Peyer's patch (tissue), 4 donors: ENCODE data around the gene KCNB1.

Experiments
- POLR2A ChIP-seq, 2 donors: fragments of 450-650 bp; IDR thresholded peaks; one replicate each; pipeline ENCODE4 v1.5.1; 2017; ENCODE audit warnings: antibody characterized with exemption in 2 of 2, mild to moderate bottlenecking in 2 of 2, moderate library complexity in 2 of 2
- TF ChIP-seq, protein P1 (sequence below), 6 experiments: fragments of 450-650 bp in 4 of 6; fragments of 200-600 bp in 2 of 6; sonication (generic) in 1 of 6; IDR thresholded peaks; one replicate each; pipeline ENCODE4 v1.5.1; 2017 to 2019; ENCODE audit warnings: antibody characterized with exemption in 6 of 6, mild to moderate bottlenecking in 3 of 6, moderate library complexity in 1 of 6

GRCh38 chr20:49415668-49416044, 66.8 kb downstream of the KCNB1 start:
- TF ChIP-seq, protein P1, sequence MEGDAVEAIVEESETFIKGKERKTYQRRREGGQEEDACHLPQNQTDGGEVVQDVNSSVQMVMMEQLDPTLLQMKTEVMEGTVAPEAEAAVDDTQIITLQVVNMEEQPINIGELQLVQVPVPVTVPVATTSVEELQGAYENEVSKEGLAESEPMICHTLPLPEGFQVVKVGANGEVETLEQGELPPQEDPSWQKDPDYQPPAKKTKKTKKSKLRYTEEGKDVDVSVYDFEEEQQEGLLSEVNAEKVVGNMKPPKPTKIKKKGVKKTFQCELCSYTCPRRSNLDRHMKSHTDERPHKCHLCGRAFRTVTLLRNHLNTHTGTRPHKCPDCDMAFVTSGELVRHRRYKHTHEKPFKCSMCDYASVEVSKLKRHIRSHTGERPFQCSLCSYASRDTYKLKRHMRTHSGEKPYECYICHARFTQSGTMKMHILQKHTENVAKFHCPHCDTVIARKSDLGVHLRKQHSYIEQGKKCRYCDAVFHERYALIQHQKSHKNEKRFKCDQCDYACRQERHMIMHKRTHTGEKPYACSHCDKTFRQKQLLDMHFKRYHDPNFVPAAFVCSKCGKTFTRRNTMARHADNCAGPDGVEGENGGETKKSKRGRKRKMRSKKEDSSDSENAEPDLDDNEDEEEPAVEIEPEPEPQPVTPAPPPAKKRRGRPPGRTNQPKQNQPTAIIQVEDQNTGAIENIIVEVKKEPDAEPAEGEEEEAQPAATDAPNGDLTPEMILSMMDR (IDR thresholded peaks at IDR 0.05): no peak
- no peak for TF ChIP-seq POLR2A (IDR thresholded peaks at IDR 0.05)
